ENCODE data around the gene LYL1.

DNA sequence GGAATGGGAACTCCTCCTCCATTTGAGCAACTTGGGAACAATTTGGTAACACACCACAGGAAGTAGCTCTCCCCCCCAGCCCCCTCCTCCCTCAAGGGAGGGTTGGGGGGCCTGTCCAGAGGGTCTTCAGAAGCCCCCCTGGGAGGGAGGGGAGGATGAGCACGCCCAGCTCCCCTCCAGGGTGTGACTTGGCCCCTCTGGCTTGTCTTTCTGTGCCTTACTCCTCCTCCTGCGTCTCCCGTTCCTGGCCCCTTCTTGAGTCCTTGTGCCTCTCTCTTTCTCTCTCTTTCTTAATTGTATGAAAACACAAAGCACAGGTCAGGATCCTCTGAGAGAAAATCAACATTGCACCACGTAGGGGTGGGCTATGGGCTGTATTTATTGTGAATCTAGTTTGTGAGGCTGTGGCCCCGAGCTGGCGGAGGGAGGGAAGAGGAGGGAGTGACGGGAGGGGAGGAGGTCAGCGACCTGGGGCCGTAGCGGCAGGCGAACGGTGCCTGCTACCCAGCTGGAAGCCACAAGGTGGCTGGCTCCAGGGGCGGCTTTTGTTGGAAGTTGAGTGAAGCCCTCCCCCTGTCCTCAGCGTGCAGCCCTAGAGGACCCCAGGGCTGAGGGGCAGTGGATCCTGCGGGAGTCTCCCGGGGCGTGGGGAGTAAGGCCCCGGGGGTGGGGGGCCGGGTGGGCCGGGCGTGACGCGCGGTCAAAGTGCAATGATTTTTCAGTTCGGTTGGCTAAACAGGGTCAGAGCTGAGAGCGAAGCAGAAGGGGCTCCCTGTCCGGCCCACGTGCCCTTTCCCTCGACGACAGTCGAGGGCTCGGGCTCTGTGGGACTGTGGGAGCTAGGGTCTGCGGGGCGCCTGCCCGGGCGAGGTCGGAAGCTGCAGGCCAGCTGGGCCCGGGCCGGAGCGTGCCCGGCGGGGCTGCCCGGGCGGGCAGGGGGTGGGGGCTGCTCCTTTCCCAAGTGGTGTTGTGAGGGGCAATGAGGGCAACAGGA is 6.4 kb downstream of the LYL1 start:
- TF ChIP-seq POLR2A (IDR thresholded peaks at IDR 0.05; ENCODE audit: low read length) (peak; percentile 55), GATA1 (IDR thresholded peaks at IDR 0.05; ENCODE audit: low read depth, low read length) (no peak)
